Activated T-helper 2 cell treated with anti-CD3 and anti-CD28 coated beads, Interferon-gamma antibody, Interleukin-2, Interleukin-4, amounts not matched to agents 10 μg/mL and 5 μg/mL and 100 μg/mL, durations not matched to agents 14 hours and 24 hours and 36 hours (primary cell): ENCODE measurements around the gene TMPO. TPM values are rescaled to one million over a fixed set of nuclear protein-coding genes. Genes with fewer than 3 reads are reported as not detected.
A peak's percentile ranks its signal among the peaks of the same experiment; 100 is the strongest.
"Not testable (repeated sequence)": the region's sequence is repeated elsewhere in the genome, so short reads cannot be mapped to it uniquely, and the experiment has no call there.

Source experiments
- DNase-seq: peaks from one replicate; pipeline ENCODE4 v3.0.0; 2021; ENCODE audit warnings: low spot score
- H3K27ac Mint-ChIP-seq: one replicate; pipeline ENCODE4 v1.8.0; 2021; ENCODE audit warnings: mixed read lengths
- H3K27me3 Mint-ChIP-seq: one replicate; pipeline ENCODE4 v1.8.0; 2021; ENCODE audit warnings: low read depth, mixed read lengths
- H3K36me3 Mint-ChIP-seq: one replicate; pipeline ENCODE4 v1.8.0; 2021; ENCODE audit warnings: low read depth, mixed read lengths
- H3K4me1 Mint-ChIP-seq: one replicate; pipeline ENCODE4 v1.8.0; 2021; ENCODE audit warnings: low read depth, mixed read lengths
- H3K4me3 Mint-ChIP-seq: one replicate; pipeline ENCODE4 v1.8.0; 2021; ENCODE audit warnings: low read depth, mild to moderate bottlenecking, moderate library complexity, mixed read lengths
- H3K9me3 Mint-ChIP-seq: one replicate; pipeline ENCODE4 v1.8.0; 2021; ENCODE audit warnings: mixed read lengths
- intact Hi-C: fragments of 100-400 bp; cut with micrococcal nuclease; formaldehyde crosslinking; loops from one replicate; pipeline ENCODE4 v1.15.1; 2023
- total RNA-seq: library from RNA; stranded (reverse); gene quantifications from 2 replicates; pipeline ENCODE4 v1.2.3, GENCODE V29; 2022

TMPO gene
- total RNA-seq, 1 donor from 2014 or later = 384 TPM

DNA sequence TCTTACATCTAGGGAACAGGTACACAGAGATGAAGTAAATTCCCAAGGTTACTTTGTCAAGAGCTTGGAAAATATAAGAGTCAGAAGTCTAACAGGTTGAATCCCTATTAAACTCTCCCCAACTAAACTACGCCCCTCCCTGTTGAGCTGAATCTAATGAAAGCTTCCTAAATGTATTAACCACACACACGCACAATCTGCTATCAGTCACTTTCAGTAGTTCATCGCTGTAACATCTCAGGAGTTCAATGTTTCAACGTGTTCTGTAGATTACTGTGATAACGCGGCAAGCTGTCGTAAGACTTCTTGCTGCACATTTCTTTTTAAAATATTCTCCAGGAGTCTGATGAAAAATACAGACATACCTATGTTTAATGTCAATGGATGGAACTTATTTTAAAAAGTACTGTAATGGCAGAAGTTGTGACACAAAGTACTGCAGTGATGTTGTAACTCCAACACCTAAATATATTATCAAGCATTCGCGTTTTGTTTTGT is 77.5 kb downstream of the TMPO start:
- H3K27me3 Mint-ChIP-seq = no peaks in the 10 kb centered on the region
- DNase-seq = no peak
- H3K4me3 Mint-ChIP-seq = peak overlapping the region; percentile 91
- peaks cover 18% of the 10 kb centered on the region for H3K4me1 Mint-ChIP-seq
- no peaks in the 10 kb centered on the region for H3K9me3 Mint-ChIP-seq
- peaks cover 42% of the 10 kb centered on the region for H3K36me3 Mint-ChIP-seq
- intact Hi-C loops = loop anchor here (1.0 to 5.0 kb wide), 6 partner anchors 27 to 1609 kb away; partner anchors contain the start of genes ACTR6 and APAF1
- H3K27ac Mint-ChIP-seq = peak overlapping the region; percentile 93

DNA sequence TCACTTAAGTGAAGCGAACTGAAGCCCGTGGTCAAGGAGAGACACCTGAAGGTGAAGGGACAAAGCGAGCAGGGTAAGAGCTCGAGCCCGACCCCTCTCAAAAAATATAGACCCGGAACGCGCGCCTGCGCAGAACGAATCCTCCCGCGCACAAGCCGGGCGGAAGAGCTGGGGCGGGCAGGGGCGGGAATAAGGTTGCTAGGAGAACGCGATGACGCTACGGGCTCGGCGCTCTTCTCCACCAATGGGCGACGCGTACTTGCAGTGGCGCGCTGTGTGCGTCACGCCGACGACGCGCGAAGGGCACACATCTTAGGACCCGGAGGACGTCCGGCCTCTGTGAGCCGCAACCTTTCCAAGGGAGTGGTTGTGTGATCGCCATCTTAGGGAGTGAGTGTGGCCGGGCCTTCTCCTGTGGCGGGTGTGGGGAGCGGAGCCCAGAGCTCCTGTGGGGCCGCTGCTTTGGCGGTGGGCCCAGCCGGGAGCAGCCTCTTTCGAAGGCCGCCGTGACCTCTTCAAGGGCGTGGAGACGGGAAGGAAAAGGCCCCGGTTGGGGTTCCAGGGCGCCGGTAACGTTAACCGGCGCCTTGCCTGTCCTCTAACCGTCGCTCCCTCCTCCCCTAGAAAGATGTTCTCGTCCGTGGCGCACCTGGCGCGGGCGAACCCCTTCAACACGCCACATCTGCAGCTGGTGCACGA is 78.1 kb downstream of the TMPO start, which contains the start of gene SLC25A3:
TSS of gene SLC25A3 (plus strand) at position 336 of the 699 bp plus-strand sequence. CDS start at position 629, 293 bp downstream.
- Mint-ChIP-seq H3K4me1 (peaks cover 23% of the 10 kb centered on the region), H3K27ac (peak within 1 kb of the TSS; percentile 93), H3K4me3 (peak within 1 kb of the TSS; percentile 91), H3K9me3 (no peaks in the 10 kb centered on the region), H3K27me3 (no peaks in the 10 kb centered on the region), H3K36me3 (peaks cover 48% of the 10 kb centered on the region)
- DNase-seq = peak; percentile 92
- intact Hi-C loops = loop anchor here (1.0 to 5.0 kb wide), 6 partner anchors 27 to 1609 kb away; partner anchors contain the start of genes ACTR6 and APAF1

DNA sequence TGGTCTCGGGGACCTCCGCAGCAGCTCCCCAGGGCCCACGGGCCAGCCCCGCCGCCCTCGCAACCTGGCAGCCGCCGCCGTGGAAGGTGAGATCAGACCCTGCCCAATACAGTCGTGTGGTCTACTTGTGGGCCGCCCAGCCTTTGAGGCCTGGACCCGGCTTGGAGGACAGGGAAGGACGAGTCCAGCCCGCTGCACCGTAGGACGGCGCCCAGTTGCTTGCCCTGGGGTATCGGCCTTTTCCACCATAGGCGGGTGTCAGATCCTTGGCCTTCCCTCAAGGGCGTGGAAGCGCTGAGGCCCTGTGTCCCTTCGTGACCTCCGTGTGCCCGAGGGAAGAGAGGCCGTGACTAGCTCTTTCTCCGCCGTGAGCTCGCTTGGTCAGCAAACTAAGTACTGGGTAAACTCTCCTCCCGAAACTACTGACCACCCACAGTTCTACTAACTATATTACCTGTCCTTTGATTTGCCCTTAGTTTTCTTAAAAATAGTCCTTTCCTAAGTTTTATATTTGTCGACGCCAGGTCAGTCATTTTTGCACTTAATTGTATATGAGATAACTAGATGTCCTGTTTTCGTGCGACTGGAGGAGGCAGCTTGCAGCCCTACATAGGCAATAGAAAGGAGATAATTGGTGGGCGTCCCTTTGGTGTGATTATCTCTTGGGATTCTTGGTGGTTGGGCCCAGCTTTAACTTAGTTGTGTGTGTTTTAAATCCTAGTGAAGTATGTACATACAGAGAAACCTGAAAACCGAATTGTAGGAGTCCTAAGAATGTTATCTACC is 78.9 kb downstream of the TMPO start:
- no peak for DNase-seq
- H3K27me3 Mint-ChIP-seq = no peaks in the 10 kb centered on the region
- peaks cover 23% of the 10 kb centered on the region for H3K4me1 Mint-ChIP-seq
- peak overlapping the region; percentile 93 for H3K27ac Mint-ChIP-seq
- H3K9me3 Mint-ChIP-seq = no peaks in the 10 kb centered on the region
- intact Hi-C loops = loop anchor here (5.0 kb wide), 2 partner anchors 148 to 1608 kb away; partner anchors contain the start of gene ACTR6
- H3K36me3 Mint-ChIP-seq = peaks cover 55% of the 10 kb centered on the region
- peak overlapping the region; percentile 91 for H3K4me3 Mint-ChIP-seq

DNA sequence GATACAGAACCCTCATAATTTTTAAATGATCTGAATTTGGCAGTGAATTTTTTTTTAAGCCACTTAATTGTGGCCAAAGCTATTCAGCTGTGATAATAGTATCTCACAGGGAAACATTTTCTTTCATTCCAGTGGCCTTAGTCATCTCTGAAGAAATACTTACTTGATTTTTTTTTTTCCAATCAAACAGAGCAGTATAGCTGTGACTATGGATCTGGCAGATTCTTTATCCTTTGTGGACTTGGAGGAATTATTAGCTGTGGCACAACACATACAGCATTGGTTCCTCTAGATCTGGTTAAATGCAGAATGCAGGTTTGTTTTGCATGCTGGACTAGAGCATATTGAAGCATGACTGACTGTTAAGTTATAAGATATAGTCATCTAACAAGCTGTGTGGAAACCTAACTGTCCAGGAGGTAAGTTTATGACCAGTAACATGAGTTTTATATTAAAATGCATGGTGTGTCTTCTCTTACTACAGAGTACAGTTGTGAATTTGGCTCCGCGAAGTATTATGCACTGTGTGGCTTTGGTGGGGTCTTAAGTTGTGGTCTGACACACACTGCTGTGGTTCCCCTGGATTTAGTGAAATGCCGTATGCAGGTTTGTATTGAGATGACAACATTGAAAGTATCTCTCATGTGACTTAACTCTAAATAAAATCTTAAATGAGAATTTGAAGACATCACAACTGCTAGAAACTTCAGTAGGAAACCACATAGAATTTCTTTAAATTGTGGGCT is 80.0 kb downstream of the TMPO start:
- Mint-ChIP-seq H3K4me3 (peak overlapping the region; percentile 91), H3K27me3 (no peaks in the 10 kb centered on the region), H3K27ac (peak overlapping the region; percentile 63), H3K9me3 (no peaks in the 10 kb centered on the region), H3K4me1 (peaks cover 23% of the 10 kb centered on the region), H3K36me3 (peaks cover 63% of the 10 kb centered on the region)
- DNase-seq = no peak
- intact Hi-C loops = no loop called here

DNA sequence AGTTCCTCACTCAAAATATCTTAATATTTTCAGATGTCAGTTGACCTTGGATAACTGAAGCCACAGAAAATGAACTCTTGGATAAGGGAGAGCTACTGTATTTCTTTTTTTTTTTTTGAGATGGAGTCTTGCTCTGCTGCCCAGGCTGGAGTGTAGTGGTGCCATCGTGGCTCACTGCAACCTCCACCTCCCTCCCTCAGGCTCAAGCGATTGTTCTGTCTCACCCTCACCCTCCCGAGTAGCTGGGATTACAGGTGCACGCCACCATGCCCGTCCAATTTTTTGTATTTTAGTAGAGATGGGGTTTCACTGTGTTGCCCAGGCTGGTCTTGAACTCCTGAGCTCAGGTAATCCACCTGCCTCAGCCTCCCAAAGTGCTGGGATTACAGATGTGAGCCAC is 81.9 kb downstream of the TMPO start:
- H3K4me3 Mint-ChIP-seq, H3K27ac Mint-ChIP-seq, H3K27me3 Mint-ChIP-seq, DNase-seq, H3K9me3 Mint-ChIP-seq: not testable (repeated sequence)
- intact Hi-C loops = loop anchor here (2.0 kb wide), 1 partner anchor 15 kb away; no protein-coding TSS in a partner anchor
- H3K36me3 Mint-ChIP-seq = peaks cover 82% of the 10 kb centered on the region
- H3K4me1 Mint-ChIP-seq = peaks cover 21% of the 10 kb centered on the region

Other genes starting within 250 kb of the TMPO start
- gene SLC25A3, start 78.1 kb downstream of the TMPO start, total RNA-seq = 619 and 622 TPM in 2 replicates
- 39.9 and 41.1 TPM in 2 replicates for gene IKBIP, start 129.2 kb downstream of the TMPO start, total RNA-seq
- 28.3 and 31.2 TPM in 2 replicates for gene APAF1, start 129.7 kb downstream of the TMPO start, total RNA-seq